Measurements from ENCODE around the gene TTC19.
"Not testable (repeated sequence)": the region's sequence is repeated elsewhere in the genome, so short reads cannot be mapped to it uniquely, and the experiment has no call there.

Gene TTC19

GRCh38 chr17:16036261-16036660 is 36.6 kb downstream of the TTC19 start:
- DNase-seq = no peak

GRCh38 chr17:16037636-16038035 is 38.0 kb downstream of the TTC19 start:
- DNase-seq = no peak

GRCh38 chr17:16040710-16041251 is 41.2 kb downstream of the TTC19 start:
- DNase-seq = no peak

GRCh38 chr17:16044487-16044886 is 44.9 kb downstream of the TTC19 start:
- DNase-seq = no peak

- DNase-seq = no peak
These were observed 47.3 kb downstream of the TTC19 start for GRCh38 chr17:16046966-16047365.

- no peak for DNase-seq
These were observed 49.3 kb downstream of the TTC19 start for GRCh38 chr17:16048811-16049449.

- no peak for DNase-seq
These were observed 51.2 kb downstream of the TTC19 start for GRCh38 chr17:16050844-16051243.

- no peak for DNase-seq
These were observed 52.9 kb downstream of the TTC19 start for GRCh38 chr17:16052486-16052885.

GRCh38 chr17:16055139-16055538 is 55.5 kb downstream of the TTC19 start:
- DNase-seq = not testable (repeated sequence)

GRCh38 chr17:16061631-16062030 is 62.0 kb downstream of the TTC19 start:
- no peak for DNase-seq

- DNase-seq = no peak
These were observed 66.5 kb downstream of the TTC19 start for GRCh38 chr17:16066125-16066524.

- no peak for DNase-seq
These were observed 68.7 kb downstream of the TTC19 start for GRCh38 chr17:16068323-16068722.

- no peak for DNase-seq
These were observed 72.4 kb downstream of the TTC19 start for GRCh38 chr17:16072031-16072430.

GRCh38 chr17:16073845-16074244 is 74.2 kb downstream of the TTC19 start:
- no peak for DNase-seq

GRCh38 chr17:16074423-16074822 is 74.8 kb downstream of the TTC19 start:
- DNase-seq = no peak

GRCh38 chr17:16075949-16076348 is 76.3 kb downstream of the TTC19 start:
- DNase-seq = no peak
